ENCODE data around the gene TTC7B.

- TF ChIP-seq CTCF (IDR thresholded peaks at IDR 0.05; ENCODE audit: insufficient read depth, low read length): no peak
- TF ChIP-seq POLR2AphosphoS5 (IDR thresholded peaks at IDR 0.05; ENCODE audit: low read depth): no peak
- no peak for TF ChIP-seq GABPA (IDR thresholded peaks at IDR 0.05; ENCODE audit: low read depth)
Measured at GRCh38 chr14:90864741-90865140, 48.5 kb upstream of the TTC7B start.

Measured in HL-60 (cell line).